NCI-H1694 (cell line): ENCODE data around the gene GPR55.

ENCODE experiments used
- DNase-seq: peaks from one replicate; lab custom pipeline; 2025; lab: John Stamatoyannopoulos, UW

The GPR55 gene

DNA sequence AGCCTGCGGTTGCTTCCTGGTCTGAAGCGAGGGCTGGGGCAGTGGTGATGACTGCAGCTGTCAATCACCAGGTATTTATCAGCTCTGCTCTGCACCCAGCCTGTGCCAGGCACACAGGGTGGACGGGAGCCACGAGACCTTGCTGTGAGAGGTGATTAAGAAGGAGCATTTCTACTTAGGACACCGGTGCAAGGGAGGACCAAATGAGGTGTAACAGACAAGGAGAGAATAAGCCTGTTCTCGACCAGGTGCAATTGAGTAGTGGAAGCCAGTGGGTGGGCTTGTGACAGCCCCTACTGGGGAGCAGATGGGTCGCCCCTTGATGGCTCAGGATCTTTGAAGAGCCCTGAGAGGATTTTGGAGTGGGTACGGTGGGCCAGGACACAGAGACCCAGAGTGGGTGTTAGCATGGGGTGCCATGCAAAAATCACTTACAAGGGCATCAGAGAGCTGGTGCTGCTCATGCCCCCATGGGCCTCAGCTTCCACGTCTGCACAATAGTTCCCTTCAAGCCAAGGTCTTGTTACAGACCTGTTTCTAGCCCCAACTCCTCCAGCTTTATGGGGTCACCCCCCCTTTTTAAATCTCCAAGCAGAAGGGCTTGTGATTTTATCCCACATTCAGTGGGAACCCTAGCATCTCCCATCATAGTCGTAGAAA is 24.6 kb downstream of the GPR55 start:
- DNase-seq = no peak

DNA sequence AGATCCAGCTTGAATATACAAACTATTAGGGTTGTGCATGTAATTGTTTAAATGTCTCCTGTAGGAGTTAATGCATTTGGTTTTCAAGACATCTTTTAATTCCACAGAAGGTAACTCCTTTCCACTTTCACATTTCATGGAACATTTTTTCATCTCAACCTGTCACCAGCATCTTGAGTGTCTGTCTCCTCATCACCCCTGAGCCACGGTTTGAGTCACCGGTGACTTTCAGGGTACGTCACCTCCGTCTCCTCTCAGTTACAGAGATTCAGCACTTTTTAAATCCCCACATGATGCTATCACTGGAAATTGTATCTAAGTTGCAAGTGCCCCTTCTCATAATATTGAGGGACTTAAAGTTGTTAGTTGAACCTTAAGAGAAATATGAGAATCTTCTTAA is 25.3 kb downstream of the GPR55 start:
- no peak for DNase-seq

DNA sequence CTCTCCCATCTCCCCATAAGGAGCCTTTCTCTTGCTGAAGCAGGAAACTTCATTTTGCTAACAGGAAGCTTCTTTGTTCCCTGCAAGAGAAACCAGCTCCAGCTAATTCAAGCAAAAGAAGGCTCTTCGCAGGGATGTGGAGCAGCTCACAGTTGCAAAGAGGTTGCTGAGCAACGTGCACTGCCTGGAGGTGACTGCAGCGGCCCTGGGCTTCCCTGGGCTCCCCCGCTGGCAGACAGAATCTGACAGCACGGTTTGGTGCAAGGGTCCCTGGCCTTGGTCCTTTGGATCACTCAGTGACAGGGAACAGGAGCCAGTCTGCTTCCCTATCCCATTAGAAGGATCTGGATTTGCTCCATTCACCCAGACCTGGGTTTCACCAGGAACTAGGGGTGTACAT is 25.8 kb downstream of the GPR55 start:
- DNase-seq = no peak

DNA sequence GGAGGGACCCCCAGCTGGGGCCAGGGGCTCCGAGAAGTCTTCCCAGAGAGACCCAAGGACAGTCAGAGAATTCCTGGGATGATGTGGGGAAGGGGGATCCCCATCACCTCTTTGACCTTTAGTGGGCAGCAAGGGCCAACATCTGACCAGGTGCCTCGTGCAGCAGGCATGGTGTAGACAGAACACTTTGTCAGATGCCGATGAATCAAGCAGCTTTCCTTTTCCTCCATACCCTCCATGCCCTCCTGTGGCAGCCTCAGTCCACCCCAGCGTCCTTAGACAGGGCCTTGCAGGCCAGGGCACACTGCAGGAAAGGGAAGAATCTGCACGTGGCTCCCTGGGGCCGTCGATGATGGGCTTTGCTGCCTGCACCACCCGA is 26.3 kb downstream of the GPR55 start:
- DNase-seq = no peak

DNA sequence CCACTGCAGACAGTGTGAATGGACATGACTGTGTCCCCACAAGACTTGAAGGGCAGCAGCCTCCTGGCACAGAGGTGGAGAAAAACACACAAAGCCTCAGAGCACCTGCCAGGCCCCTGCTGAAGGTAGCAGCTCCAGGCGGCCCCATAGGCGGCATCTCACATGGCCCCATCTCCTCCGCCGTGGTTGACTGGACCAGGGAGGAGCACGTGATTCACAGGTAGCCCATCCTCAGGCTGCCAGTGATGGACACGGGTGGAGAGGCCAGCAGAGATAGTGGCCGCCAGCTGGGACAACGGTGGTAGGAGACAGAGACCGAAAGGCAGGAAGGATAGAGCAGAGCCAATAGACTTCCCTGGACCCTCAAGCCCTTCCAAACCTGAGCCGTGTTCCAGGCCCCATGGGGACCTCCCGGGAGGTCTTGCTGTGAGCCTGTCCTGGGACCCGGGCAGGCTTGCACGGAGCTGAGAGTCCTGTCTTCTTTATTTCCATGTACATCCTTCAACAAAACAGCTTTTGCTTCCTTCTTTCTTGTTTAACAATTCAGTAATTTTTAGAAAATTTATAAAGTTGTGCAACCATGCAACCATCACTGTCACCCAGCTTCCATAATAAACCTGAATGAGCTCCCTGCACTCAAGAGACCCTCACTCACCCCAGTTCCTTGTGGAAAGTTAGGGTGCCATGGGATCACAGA is 26.9 kb downstream of the GPR55 start:
- no peak for DNase-seq

DNA sequence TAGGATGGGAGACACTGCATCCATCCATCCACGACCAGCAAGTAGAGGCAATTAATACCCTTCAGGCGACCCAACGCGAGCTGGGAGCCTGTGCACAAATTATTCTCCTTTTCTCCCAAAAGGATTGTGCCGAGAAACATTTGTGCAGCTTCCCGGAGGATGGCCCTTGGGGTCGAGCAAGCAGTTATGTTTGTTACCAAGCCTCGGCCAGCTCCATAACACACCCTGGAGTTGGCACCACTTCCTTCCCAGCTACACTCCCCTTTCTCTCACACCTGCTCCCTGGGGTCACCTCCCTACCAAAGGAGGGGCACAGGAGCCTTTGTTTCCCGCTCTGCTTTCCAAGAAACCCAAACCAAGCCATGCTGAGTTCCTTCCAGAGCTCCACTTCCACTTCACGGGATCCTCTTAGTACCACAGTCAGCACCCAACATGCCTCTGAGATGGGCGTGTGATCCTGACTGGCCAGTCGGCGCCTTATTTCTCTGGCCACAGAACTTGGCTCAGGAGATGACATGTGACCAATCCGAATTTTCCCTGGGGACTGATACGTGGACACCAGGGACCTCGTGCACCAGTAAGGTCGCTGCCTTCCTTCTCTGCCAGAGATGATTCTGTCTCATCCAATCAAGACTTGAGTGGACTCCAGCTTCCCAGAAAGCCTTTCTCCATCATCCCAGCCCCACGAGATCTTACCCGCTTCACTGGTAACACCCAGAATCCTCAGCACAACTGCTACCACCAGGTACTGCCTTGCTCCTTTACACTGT is 28.5 kb downstream of the GPR55 start:
- no peak for DNase-seq

DNA sequence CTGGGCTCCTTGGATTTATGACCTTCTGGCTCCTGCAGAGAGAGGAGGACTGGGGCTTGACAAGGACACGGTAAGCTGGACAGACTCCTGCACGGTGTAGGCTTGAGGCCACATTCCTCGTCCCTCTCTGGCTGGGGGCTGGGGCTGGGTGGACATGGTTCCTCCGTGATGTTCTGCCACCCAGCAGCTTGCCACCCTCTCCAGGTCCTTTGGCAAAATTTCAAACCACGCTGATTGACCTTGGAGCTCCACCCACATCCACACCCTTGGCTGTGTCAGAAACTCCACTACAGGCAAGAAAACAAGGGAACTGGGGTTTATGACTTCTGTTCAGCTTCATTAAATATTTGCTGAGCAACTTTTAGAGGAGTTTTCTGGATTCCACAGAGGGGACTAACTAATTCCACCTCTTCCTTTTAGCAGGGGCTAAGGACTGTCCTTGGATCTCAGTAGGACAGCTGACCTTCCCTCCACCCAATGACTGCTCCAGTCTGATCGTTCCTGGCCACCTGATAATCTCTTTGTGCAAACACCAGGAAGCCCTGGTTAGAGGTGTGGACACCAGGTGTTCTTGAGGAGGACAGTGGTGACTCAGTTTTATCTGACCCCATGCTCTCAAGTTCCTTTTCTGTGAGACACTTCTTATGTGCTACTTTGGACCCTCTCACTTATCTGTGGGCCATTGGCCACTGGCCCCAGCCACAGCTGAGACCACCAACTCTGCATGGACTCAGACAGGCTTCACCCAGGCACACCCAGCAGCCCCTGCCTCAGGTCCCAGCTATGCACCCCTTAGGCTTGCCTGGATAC is 29.3 kb downstream of the GPR55 start:
- DNase-seq = no peak

DNA sequence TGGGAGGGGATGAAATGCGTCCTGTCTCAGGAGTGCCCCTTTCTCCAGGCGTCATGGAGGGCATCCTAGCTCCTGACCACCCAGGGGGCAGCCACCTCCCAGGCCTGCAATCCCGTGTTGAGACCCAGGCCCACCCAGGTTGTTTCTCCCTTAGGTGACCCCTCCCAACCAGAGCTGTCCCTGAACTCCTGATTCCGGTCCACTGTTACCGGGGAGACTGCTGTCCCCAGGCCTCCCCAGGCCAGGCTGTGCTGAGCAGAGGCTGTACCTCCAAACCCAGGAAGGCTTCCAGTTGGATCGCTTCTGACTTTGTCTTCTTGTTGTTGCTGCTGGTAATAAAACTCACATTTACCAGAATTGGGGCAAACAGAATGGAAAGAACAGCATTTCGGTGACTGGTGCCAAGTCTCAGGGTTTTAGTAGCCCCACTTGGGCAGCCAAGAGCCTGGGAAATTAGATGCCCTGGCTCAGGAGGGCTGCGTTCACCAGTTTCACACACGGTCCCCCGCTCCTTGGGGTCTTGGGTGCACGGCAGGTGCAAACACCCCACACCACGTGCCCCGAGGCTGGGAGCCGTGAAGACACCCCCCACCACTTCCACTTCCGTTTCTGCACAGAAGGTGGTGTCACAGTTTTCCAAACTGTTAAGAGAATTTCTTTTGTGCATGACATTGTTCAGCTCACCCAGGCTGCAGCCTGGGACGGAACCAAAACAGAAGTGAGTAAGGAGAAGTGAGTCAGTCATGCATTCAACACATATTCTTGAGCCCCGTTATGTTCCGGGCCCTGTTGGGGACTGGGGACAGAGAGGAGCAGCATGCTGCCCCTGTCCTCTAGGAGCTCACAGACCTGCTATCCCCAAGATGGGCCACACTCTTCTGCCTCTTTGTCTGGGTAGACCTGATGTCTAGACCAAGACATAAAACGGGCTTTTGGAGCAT is 30.9 kb downstream of the GPR55 start:
- no peak for DNase-seq

DNA sequence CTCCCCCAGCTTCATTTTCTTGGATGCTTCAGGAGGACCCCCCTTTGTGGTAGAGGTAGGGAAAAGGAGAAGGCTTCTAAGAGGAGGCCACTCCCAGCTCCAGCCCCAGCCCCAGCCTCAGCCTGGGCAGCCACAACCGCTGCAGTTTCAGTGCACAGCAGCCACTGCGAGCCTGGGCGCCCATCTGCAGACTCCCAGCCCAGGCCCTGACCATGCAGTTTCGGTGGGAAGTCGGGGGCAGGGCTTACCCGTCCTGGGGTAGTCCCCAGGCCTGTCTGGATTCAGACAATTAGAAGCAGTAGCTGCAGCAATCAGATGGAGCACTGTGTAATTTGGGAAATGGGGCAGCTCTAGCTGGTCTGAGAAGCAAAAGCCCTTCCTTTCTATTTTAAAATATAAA is 31.7 kb downstream of the GPR55 start:
- no peak for DNase-seq

DNA sequence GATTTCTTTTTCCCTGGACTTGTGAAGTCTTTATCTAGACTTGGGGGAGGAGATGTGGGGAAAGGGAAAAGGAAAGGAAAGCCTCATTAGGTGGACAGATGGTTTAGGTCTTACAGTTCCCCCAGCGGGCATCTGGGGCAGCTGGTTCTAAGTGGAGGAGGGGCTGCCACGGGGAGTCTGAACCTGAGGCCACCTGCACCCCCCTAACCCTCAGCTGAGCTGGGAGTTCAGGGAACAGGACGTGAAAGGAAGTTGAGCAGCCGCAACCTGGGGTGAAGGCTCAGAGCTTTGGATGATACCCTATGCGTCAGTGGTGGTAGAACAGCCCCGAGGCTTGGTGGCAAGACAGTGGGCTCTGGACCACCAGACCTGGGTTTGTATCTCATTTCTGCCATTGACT is 33.5 kb downstream of the GPR55 start:
- DNase-seq = no peak

DNA sequence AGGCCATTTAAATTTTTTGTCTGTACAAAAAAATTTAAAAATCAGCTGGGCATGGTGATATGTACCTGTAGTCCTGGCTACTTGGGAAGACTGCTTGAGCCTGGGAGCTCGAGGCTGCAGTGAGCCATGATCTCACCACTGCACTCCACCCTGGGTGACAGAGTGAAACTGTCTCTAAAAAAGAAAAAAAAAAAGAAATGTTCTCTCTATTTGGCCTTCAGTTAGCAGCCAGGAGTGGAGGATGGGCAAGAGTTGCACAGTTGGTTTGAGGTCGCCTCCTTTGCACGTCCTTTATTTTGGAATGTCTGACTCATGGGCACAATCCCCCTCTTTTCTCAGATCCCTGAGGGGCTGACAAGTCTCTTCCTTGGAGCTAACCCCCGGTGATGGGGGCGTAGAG is 34.0 kb downstream of the GPR55 start:
- no peak for DNase-seq

DNA sequence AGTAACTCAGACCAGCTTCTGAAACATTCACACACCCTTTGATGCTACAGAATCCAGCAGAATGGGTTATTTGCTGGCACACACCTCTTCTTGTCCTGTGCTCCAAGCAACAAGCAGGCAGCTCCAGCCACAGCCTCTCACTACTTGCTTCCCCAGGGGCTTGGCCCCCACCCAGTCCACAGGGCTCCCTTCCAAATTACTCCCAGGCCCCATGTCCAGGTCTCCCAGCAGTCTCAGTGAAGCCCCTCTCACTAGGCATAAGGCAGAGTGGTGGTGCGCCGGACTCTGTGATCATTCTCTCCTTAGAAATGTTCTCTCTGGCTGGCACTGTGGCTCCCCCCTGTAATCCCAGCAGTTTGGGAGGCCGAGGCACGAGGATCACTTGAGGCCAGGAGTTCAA is 34.4 kb downstream of the GPR55 start:
- no peak for DNase-seq

DNA sequence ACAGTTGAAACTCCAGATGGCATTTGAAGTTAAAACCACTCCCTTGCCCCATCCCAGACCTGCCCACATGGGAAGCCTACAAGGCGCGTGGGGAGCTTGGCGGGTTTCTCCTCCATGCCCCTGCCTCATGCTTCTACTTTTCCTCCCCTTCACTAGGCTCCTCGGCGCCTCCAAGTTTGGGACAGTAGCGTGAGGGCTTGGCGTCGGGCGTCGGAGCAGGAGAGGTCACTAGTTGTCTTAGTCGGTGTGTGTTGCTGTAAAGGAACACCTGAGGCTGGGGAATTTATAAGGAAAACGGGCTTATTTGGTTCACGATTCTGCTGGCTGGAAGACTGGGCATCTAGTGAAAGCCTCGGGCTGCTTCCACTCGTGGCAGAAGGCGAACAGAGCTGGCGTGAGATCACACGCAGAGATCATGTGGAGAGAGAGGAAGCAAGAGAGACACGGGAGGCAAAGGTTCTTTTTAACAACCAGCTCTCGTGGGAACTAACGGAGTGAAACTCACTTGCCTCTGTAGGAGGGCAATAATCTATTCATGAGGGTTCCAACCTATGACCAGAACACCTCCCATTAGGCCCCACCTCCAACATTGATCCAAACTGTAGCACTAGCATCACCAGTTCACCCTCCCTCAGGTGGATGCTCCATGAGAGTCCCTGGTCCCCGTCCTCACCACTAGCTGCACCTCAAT is 35.0 kb downstream of the GPR55 start:
- DNase-seq = no peak

DNA sequence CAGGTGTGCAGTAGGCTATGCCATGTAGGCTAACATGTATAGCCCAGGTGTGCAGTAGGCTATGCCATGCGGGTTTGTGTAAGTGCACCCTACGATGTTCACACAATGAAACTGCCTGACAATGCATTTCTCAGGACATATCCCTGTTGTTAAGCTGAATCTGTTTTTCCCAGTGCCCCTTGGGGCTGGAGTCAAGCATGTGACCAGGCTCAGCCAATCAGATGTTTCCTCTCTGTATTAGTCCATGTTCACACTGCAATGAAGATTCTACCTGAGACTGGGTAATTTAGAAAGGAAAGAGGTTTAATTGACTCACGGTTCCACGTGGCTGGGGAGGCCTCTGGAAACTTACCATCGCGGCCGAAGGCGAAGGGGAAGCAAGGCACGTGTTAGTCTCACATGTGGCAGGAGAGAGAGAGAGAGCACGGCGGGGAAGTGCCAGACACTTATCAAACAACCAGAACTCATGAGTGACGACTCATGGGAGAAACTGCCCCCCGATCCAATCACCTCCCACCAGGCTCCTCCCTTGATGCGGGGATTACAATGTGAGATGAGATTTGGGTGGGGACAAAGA is 36.1 kb downstream of the GPR55 start:
- DNase-seq = no peak

DNA sequence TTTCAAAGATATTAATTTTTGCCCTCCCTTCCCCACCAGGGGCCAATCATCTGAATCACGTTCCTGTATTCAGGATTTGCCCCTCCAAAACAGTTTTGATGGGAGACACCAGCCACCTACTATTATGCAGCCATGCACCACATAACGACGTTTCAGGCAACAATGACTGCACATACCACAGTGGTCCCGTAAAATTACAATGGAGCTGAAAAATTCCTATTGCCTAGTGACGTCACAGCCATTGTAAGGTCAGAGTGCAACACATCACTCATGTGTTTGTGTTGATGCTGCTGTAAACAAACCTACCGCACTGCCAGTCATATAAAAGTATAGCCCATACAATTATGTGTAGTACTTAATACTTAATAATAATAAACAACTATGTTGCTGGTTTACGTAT is 37.7 kb downstream of the GPR55 start:
- no peak for DNase-seq

DNA sequence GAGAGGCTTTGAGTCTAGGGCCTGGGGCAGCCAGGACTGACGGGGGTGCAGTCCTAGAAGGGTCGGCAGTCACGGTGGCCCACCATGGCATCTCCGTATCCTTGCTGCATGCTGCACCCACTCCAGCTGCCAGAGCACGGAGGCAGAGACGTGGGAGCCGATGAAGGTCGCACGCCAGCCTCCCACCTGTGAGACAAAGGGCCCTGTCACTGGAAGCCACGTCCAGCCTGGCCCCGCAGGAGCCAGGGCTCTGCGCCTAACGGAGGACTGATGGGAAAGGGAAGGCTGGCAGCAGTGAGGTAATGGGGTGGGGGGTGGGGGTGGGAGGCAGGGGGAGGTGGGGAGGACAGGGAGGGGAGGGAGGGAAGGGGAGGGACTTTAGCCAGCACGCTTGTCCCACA is 38.4 kb downstream of the GPR55 start:
- no peak for DNase-seq

DNA sequence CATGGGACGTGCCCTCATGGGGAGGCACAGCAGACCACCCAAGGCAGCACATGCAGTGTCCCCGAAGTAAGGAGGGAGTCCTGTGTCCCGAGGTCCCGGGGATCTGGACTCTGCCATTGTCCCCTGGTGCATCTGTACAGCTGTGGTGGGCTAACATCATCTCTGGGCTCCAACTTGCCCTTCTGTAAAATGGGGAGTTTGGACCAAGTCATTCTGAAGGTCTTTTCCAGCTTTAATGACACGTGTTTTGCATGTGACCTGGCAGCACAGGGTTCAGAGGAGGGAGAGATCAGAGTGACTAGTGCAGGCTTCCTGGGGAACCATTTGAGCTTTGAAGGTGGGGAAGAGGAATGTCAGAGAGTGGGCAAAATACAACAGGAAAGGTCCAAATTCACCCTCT is 38.8 kb downstream of the GPR55 start:
- DNase-seq = no peak

DNA sequence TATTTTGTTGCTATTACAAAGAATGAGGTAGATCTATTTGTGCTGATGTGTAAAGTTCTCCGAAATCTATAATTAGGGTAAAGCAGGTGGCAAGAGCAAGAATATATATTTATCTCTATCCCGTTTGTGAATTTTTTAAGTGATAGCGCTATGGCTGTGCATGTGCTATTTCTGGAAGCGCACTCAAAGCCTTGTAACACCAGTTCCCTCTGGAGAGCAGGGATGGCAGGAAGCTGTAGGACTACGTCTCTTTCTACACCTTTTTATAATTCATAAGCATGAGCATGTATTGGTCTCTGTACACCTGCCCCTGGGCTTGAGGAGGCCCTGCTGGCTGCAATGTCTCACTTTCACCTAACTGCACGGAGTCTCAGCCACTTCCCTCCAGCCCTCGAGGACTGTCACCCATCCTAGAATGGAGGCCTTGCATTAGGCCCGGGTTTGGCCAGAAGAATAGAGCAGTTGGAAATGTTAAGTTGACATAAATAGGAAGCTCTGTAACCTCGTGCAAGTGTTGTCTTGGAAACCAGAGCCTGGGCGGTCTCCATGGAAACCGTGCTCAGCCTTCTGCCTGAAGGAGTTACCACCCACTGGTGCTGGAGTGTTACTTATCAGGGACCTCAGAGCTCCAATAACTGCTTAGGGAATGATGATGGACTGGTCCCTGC is 39.4 kb downstream of the GPR55 start:
- peak; percentile 81 for DNase-seq

DNA sequence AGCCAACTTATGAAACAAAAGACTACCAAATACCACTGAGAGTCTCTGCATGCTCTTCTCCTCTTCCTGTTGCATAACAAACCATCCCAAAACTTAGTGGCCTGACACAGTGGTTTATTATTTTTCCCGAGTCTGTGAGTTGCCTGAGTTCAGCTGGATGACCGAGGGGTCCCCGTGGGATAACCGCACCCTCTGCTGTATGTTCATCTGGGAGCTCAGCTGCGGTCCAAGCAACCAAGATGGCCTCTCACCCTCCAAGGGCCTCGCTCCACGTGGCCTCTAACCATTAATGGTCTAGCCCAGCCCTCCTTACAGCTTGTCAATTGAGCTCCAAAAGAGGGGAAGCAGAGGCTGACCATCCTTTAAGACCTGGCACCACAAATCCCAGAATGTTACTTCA is 43.2 kb downstream of the GPR55 start:
- no peak for DNase-seq

DNA sequence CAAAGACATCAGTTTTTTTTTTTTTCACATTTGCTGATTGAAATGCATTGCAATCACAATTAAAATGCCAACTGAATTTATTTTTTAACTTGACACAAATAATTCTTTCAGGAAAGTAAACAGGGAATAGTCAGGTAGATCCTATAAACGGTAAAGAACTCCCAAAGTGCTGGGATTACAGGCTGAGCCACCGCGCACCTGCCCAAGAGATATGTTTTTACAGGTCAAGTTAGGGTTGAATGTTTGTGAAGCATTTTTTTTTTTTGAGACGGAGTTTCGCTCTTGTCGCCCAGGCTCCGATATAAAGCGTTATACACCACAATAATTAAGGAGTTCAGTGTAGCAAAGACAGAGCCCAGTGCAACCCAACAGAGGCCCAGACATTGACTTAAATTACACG is 45.2 kb downstream of the GPR55 start:
- DNase-seq = no peak
